Cardiac fibroblast (primary cell): ENCODE measurements around the gene MRTFA.
A peak's percentile ranks its signal among the peaks of the same experiment; 100 is the strongest.

Source experiments
- DNase-seq, 2 donors: peaks; one replicate each; pipeline versions ENCODE4 v3.0.0 to v3.0.0-alpha.2; 2010; ENCODE audit warnings: low read depth in 2 of 2
- H3K4me3 ChIP-seq, 2 donors: replicated peaks in 1 of 2; 1 replicate in 1 of 2; 2 replicates in 1 of 2; pipeline ENCODE4 v1.5.1; 2011; ENCODE audit warnings: low read depth in 2 of 2, low read length in 2 of 2, mild to moderate bottlenecking in 2 of 2, moderate library complexity in 1 of 2
- CTCF ChIP-seq: IDR thresholded peaks from one replicate; pipeline ENCODE4 v1.5.1; 2011; ENCODE audit warnings: low read depth, mild to moderate bottlenecking, low read length, inconsistent platforms

Gene MRTFA

GRCh38 chr22:40671369-40671768 lies 34.9 kb upstream of the MRTFA start:
- no peak for DNase-seq
- no peak overlapping the region for H3K4me3 ChIP-seq
- TF ChIP-seq CTCF, result no peak

GRCh38 chr22:40670058-40670457 lies 33.5 kb upstream of the MRTFA start:
- no peak for TF ChIP-seq CTCF
- DNase-seq, result no peak
- no peak overlapping the region for H3K4me3 ChIP-seq

GRCh38 chr22:40668611-40669411 lies 32.3 kb upstream of the MRTFA start:
- peak; percentile 72 to 95 for DNase-seq
- no peak for TF ChIP-seq CTCF
- H3K4me3 ChIP-seq, result no peak overlapping the region

GRCh38 chr22:40666151-40666848 lies 29.8 kb upstream of the MRTFA start:
- H3K4me3 ChIP-seq, result no peak overlapping the region
- peak in 1 of 2 donors; percentile 92 for DNase-seq
- TF ChIP-seq CTCF, result no peak

- peak in 1 of 2 donors; percentile 80 for DNase-seq
- H3K4me3 ChIP-seq, result no peak overlapping the region
- TF ChIP-seq CTCF, result no peak
Observed at GRCh38 chr22:40665312-40665711, 28.8 kb upstream of the MRTFA start.

- DNase-seq, result no peak
- H3K4me3 ChIP-seq, result no peak overlapping the region
- TF ChIP-seq CTCF, result no peak
Observed at GRCh38 chr22:40661671-40662070, 25.2 kb upstream of the MRTFA start.
